AG04450 (cell line): ENCODE measurements around the gene ANKRD22. TPM values are rescaled to one million over a fixed set of nuclear protein-coding genes. Genes with fewer than 3 reads are reported as not detected.

ENCODE experiments used
- CTCF ChIA-PET: fragments of 300-600, 350-600 bp; formaldehyde crosslinking; extraction: SDS; loops from one replicate; lab custom pipeline; 2022; ENCODE audit warnings: antibody characterized with exemption, inconsistent platforms; lab: Charles Lee
- POLR2A ChIA-PET: fragments of 350-600 bp; formaldehyde crosslinking; extraction: SDS; loops from one replicate; lab custom pipeline; 2021; ENCODE audit warnings: antibody characterized with exemption, inconsistent platforms; lab: Yijun Ruan, JAX
- DNase-seq: peaks from one replicate; pipeline ENCODE4 v3.0.0-alpha.2; 2011; ENCODE audit warnings: low read depth, low spot score
- H3K27ac ChIP-seq: one replicate; pipeline ENCODE4 v1.5.1; 2012; ENCODE audit warnings: low read depth, low read length, control low read depth
- H3K27me3 ChIP-seq: one replicate; pipeline ENCODE4 v1.6.0; 2012; ENCODE audit warnings: low read length; ENCODE audit not compliant: control insufficient read depth, insufficient read depth
- H3K4me3 ChIP-seq: 2 replicates; pipeline ENCODE4 v1.5.1; 2011; ENCODE audit warnings: mild to moderate bottlenecking, low read depth, low read length, control low read depth
- H3K9me3 ChIP-seq: 2 replicates; pipeline ENCODE4 v1.5.1; 2012; ENCODE audit warnings: low read length; ENCODE audit not compliant: control insufficient read depth, insufficient read depth
- polyA minus RNA-seq: library from RNA; depleted of rRNA, polyadenylated mRNA; stranded (reverse); fragments of >200 nt; gene quantifications from 2 replicates; pipeline ENCODE4 v1.2.3, GENCODE V29; 2011; rRNA and poly(A)+ RNA removed
- polyA plus RNA-seq: library from polyadenylated mRNA; depleted of rRNA; stranded (reverse); fragments of >200 nt; gene quantifications from 2 replicates; pipeline ENCODE4 v1.2.3, GENCODE V29; 2011; rRNA removed
- TF ChIP-seq, protein P1 (sequence below): IDR thresholded peaks from 2 replicates; pipeline ENCODE4 v1.5.1; 2011; ENCODE audit warnings: low read depth, low read length, control low read depth, inconsistent platforms

Gene ANKRD22
- polyA plus RNA-seq, result 0.05 TPM in 1 of 2 replicates, not detected in the other
- not detected in 2 replicates for polyA minus RNA-seq

DNA sequence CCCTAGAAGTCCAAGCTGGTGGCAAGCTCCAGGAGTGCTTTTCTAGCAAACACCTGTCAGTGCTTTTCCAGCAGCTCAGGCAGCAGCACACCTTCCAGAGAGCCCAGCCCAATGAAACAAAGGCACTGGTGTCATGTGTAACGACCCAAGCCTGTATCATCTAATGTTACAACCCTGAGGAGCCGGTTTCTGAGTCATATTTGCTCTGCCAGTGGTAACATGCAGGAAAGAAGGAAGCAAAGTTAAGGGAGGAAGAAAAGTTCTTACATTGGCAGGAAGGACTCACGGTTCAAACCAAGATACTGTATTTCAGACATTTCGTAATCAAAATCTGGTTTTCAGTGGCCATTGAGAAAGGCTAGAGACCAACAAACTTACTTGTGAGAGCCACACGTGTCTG is at the start of gene ANKRD22:
TSS of gene ANKRD22 (minus strand) at position 139 of the 400 bp plus-strand sequence. CDS start 237 bp downstream, outside the sequence.
- CTCF ChIA-PET, result interaction anchor here (1.1 to 8.4 kb wide), 2 partner anchors 17 to 82 kb away, joined by 3 to 60 read pairs; no protein-coding TSS in a partner anchor
- no peak for DNase-seq
- TF ChIP-seq, protein P1, sequence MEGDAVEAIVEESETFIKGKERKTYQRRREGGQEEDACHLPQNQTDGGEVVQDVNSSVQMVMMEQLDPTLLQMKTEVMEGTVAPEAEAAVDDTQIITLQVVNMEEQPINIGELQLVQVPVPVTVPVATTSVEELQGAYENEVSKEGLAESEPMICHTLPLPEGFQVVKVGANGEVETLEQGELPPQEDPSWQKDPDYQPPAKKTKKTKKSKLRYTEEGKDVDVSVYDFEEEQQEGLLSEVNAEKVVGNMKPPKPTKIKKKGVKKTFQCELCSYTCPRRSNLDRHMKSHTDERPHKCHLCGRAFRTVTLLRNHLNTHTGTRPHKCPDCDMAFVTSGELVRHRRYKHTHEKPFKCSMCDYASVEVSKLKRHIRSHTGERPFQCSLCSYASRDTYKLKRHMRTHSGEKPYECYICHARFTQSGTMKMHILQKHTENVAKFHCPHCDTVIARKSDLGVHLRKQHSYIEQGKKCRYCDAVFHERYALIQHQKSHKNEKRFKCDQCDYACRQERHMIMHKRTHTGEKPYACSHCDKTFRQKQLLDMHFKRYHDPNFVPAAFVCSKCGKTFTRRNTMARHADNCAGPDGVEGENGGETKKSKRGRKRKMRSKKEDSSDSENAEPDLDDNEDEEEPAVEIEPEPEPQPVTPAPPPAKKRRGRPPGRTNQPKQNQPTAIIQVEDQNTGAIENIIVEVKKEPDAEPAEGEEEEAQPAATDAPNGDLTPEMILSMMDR, result no peak
- H3K27ac ChIP-seq, result no peak within 1 kb of the TSS
- POLR2A ChIA-PET, result no interaction called here
- H3K4me3 ChIP-seq, result no peak within 1 kb of the TSS
- no peaks in the 10 kb centered on the region for H3K9me3 ChIP-seq
- H3K27me3 ChIP-seq, result no peaks in the 10 kb centered on the region

DNA sequence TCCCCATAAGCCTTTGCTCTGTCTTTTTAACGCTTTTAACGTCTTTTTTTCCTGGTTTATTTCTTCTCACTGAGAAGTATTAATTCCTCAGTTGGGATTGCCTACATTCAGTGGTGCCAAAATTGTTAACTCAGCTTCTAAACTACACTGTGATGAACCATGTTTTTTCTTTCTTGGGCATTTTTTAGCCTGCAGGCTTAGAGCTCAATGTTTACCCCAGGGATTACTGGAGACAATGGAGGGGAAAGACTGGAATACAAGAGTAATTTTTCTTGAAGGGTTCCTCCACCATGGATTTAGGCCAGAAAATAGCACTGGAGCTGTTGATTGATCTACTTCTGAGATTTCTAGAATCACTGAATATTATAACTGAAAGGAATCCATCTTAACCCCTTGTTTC is 48.2 kb upstream of the ANKRD22 start:
- no peak overlapping the region for H3K4me3 ChIP-seq
- H3K27me3 ChIP-seq, result no peaks in the 10 kb centered on the region
- POLR2A ChIA-PET, result no interaction called here
- TF ChIP-seq, protein P1, result no peak
- no peak overlapping the region for H3K27ac ChIP-seq
- DNase-seq, result no peak
- CTCF ChIA-PET, result interaction anchor here (1.5 to 3.0 kb wide), 4 partner anchors 15 to 65 kb away, joined by 4 to 19 read pairs (median 10); no protein-coding TSS in a partner anchor
- H3K9me3 ChIP-seq, result no peaks in the 10 kb centered on the region

DNA sequence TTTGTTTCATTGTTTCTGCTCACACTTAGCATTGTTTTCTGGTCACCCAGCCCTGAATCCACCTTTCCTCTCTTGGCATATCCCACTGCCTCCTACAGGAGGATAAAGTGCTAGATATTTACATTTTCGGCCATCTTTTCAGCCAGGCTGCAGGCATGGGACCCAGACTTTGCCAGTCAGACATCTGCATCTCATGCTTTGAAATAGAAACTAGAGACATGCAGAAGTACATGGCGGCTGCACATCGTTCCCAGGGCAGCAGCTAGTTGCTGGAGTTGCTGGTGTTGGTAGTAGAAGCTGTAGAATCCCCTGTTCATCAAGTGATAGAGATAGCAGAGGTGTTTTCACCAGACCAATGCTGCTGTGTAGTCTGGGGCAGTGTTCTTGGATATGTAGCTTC is 47.1 kb upstream of the ANKRD22 start:
- Histone ChIP-seq H3K27ac (no peak overlapping the region), H3K9me3 (no peaks in the 10 kb centered on the region), H3K4me3 (no peak overlapping the region), H3K27me3 (no peaks in the 10 kb centered on the region)
- ChIA-PET CTCF (interaction anchor here (0.6 to 1.5 kb wide), 3 partner anchors 35 to 280 kb away, joined by 3 to 4 read pairs (median 4); no protein-coding TSS in a partner anchor), POLR2A (no interaction called here)
- TF ChIP-seq, protein P1, result no peak
- DNase-seq, result no peak

DNA sequence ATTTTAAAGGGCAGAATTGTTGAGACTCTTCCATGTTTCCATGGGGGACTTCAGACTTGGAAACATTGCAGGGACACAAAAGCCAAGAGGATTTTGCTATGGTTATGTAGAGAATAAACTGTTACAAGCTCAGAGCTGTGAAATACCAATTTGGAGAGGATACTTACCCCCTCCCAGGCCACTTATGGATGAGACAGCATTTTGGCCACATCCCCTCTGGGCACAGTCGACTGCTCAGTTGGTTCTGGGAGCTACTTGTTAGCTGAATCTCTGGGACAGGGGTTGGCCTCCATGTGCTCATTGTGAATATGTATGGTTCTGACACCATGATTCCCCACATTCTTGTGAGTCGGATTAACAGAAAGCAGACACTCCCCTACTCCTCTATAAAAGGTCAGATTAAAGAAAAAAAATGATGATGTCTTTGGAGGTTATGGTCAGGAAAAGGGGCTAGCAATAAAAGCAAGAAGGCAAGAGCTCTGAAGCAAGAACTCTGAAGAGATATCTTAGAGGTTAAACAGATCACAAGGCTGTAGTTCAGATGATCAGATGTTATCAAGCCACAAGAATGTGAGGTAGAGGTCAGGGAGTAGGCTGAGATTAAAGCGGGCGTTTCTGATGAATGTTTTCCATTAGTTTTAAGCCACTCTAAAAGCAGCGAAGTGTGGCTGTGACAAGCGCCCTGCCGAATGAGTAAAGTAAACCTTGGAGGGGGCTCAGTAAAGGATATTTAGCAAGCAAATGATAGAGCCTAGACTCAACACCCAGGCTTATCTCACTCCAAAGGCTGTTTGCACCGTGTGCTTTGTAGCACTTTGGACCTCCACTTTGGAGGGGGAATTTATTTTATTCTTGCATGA is 45.6 kb upstream of the ANKRD22 start:
- ChIA-PET POLR2A (no interaction called here), CTCF (interaction anchor here (0.5 to 1.5 kb wide), 2 partner anchors 61 to 1958 kb away, joined by 3 to 4 read pairs; no protein-coding TSS in a partner anchor)
- TF ChIP-seq, protein P1, result no peak
- Histone ChIP-seq H3K4me3 (no peak overlapping the region), H3K9me3 (no peaks in the 10 kb centered on the region), H3K27me3 (no peaks in the 10 kb centered on the region), H3K27ac (no peak overlapping the region)
- no peak for DNase-seq
